ENCODE results near the gene ATRN.

DNA sequence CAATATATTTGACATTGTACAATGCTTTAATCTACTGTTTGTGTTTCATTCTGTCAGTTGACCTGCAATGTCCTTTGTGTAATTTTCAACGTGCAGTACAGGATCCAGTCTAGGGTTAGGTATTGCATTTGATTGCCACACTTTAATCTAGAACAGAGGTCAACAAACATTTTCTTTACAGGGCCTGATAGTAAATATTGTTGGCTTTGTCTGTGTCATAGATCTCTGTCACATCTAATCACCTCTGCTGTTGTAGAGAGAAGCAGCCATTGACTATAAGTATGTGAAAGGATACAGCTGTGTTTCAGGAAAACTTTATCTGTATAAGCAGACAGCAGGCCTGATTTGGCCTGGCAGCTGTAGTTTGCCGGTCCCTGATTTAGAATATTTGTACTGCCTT is 39.3 kb downstream of the ATRN start:
- TF ChIP-seq, protein P1, sequence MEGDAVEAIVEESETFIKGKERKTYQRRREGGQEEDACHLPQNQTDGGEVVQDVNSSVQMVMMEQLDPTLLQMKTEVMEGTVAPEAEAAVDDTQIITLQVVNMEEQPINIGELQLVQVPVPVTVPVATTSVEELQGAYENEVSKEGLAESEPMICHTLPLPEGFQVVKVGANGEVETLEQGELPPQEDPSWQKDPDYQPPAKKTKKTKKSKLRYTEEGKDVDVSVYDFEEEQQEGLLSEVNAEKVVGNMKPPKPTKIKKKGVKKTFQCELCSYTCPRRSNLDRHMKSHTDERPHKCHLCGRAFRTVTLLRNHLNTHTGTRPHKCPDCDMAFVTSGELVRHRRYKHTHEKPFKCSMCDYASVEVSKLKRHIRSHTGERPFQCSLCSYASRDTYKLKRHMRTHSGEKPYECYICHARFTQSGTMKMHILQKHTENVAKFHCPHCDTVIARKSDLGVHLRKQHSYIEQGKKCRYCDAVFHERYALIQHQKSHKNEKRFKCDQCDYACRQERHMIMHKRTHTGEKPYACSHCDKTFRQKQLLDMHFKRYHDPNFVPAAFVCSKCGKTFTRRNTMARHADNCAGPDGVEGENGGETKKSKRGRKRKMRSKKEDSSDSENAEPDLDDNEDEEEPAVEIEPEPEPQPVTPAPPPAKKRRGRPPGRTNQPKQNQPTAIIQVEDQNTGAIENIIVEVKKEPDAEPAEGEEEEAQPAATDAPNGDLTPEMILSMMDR (IDR thresholded peaks at IDR 0.05): no peak
- TF ChIP-seq EZH2 (IDR thresholded peaks at IDR 0.05; ENCODE audit: borderline replicate concordance, insufficient read depth, low read depth, low read length, poor library complexity, severe bottlenecking): no peak

Data from B cell (primary cell).